GM21737 (cell line): ENCODE data around the gene SRBD1.

Source experiments
- ATAC-seq: cut with Tn5 transposase; IDR thresholded peaks from one replicate; pipeline ENCODE4 v1.9.1; 2021; ENCODE audit warnings: mild to moderate bottlenecking, moderate library complexity; ENCODE audit not compliant: unreplicated experiment

SRBD1 gene

GRCh38 chr2:45483997-45484396 lies 127.1 kb downstream of the SRBD1 start:
- ATAC-seq: no peak

GRCh38 chr2:45477546-45477945 lies 133.5 kb downstream of the SRBD1 start:
- ATAC-seq: no peak

GRCh38 chr2:45470531-45470930 lies 140.5 kb downstream of the SRBD1 start:
- no peak for ATAC-seq

GRCh38 chr2:45469314-45470099 lies 141.6 kb downstream of the SRBD1 start:
- no peak for ATAC-seq

- ATAC-seq: no peak
These were observed 142.8 kb downstream of the SRBD1 start for GRCh38 chr2:45468279-45468678.

GRCh38 chr2:45466053-45466452 lies 145.0 kb downstream of the SRBD1 start:
- ATAC-seq: no peak

GRCh38 chr2:45460825-45461224 lies 150.2 kb downstream of the SRBD1 start:
- ATAC-seq: no peak

GRCh38 chr2:45459860-45460259 lies 151.2 kb downstream of the SRBD1 start:
- no peak for ATAC-seq

GRCh38 chr2:45458909-45459563 lies 152.0 kb downstream of the SRBD1 start:
- ATAC-seq: no peak

GRCh38 chr2:45457211-45457945 lies 153.7 kb downstream of the SRBD1 start:
- no peak for ATAC-seq

- no peak for ATAC-seq
These were observed 158.2 kb downstream of the SRBD1 start for GRCh38 chr2:45452866-45453265.

- no peak for ATAC-seq
These were observed 160.4 kb downstream of the SRBD1 start for GRCh38 chr2:45450634-45451033.

GRCh38 chr2:45448217-45448616 lies 162.8 kb downstream of the SRBD1 start:
- no peak for ATAC-seq

GRCh38 chr2:45446016-45446415 lies 165.1 kb downstream of the SRBD1 start:
- no peak for ATAC-seq

GRCh38 chr2:45445037-45445436 lies 166.0 kb downstream of the SRBD1 start:
- no peak for ATAC-seq

GRCh38 chr2:45443012-45443411 lies 168.1 kb downstream of the SRBD1 start:
- no peak for ATAC-seq

- ATAC-seq: no peak
These were observed 169.0 kb downstream of the SRBD1 start for GRCh38 chr2:45442026-45442425.

- no peak for ATAC-seq
These were observed 169.5 kb downstream of the SRBD1 start for GRCh38 chr2:45441571-45441970.

- peak; percentile 51 for ATAC-seq
These were observed 171.0 kb downstream of the SRBD1 start for GRCh38 chr2:45439788-45440773.

GRCh38 chr2:45438872-45439665 lies 172.0 kb downstream of the SRBD1 start:
- ATAC-seq: no peak
